B cell (primary cell): ENCODE results near the gene PRUNE2. TPM values are rescaled to one million over a fixed set of nuclear protein-coding genes. Genes with fewer than 3 reads are reported as not detected.

Source experiments
- ATAC-seq: fragments of 200-7000 bp; cut with Tn5 transposase; one replicate; pipeline ENCODE4 v1.10.0; 2021; ENCODE audit warnings: low read depth, mild to moderate bottlenecking, moderate number of reproducible peaks, moderate library complexity
- CTCF ChIA-PET: fragments of 350-600 bp; sonication (Branson Sonifier 250); formaldehyde crosslinking; loops from one replicate; lab custom pipeline; 2021; ENCODE audit warnings: antibody characterized with exemption, inconsistent platforms; lab: Charles Lee
- POLR2A ChIA-PET: fragments of 350-600 bp; sonication (Branson Sonifier 250); formaldehyde crosslinking; loops from one replicate; lab custom pipeline; 2021; ENCODE audit warnings: antibody characterized with exemption; lab: Charles Lee
- DNase-seq: peaks from one replicate; pipeline ENCODE4 v3.0.0; 2013
- H2AFZ ChIP-seq: 2 replicates; pipeline ENCODE4 v1.6.1; 2012; ENCODE audit warnings: mild to moderate bottlenecking, low read depth, low read length; ENCODE audit not compliant: insufficient read depth, poor library complexity, severe bottlenecking
- H3K27ac ChIP-seq, 2 donors: 1 replicate in 1 of 2; 2 replicates in 1 of 2; pipeline ENCODE4 v1.5.1; 2012 to 2013; ENCODE audit warnings: low read length in 2 of 2, mild to moderate bottlenecking in 2 of 2, moderate library complexity in 1 of 2
- H3K27me3 ChIP-seq, 4 experiments: fragments of 200-600 bp in 1 of 4; sonication (generic) in 1 of 4; replicated peaks in 1 of 4; 1 replicate in 2 of 4; 2 replicates in 2 of 4; pipeline versions ENCODE4 v1.6.1 to v1.7.0; 2013 to 2016; ENCODE audit warnings: low read length in 3 of 4, mild to moderate bottlenecking in 2 of 4, mixed read lengths in 1 of 4, moderate library complexity in 1 of 4; ENCODE audit not compliant: insufficient read depth in 4 of 4, control insufficient read depth in 3 of 4; ENCODE audit errors: control extremely low read depth in 1 of 4
- H3K36me3 ChIP-seq, 2 experiments: replicated peaks in 1 of 2; 1 replicate in 1 of 2; 2 replicates in 1 of 2; pipeline versions ENCODE4 v1.6.1 to v1.7.1; 2013; ENCODE audit warnings: low read length in 1 of 2; ENCODE audit not compliant: insufficient read depth in 2 of 2, control insufficient read depth in 1 of 2; ENCODE audit errors: control extremely low read depth in 1 of 2, extremely low read depth in 1 of 2
- H3K4me1 ChIP-seq, 2 donors: fragments of 200-600 bp in 1 of 2; sonication (generic) in 1 of 2; 1 replicate in 1 of 2; 2 replicates in 1 of 2; pipeline versions ENCODE4 v1.5.1 to v1.6.1; 2013 to 2017; ENCODE audit warnings: low read length in 2 of 2; ENCODE audit not compliant: control insufficient read depth in 2 of 2, insufficient read depth in 2 of 2
- H3K4me2 ChIP-seq: replicated peaks from 2 replicates; pipeline ENCODE3; 2012; ENCODE audit warnings: mild to moderate bottlenecking, low read depth, low read length; ENCODE audit not compliant: poor library complexity, severe bottlenecking
- H3K4me3 ChIP-seq, 5 experiments: fragments of 200-600 bp in 1 of 5; sonication (generic) in 1 of 5; 1 replicate in 3 of 5; 2 replicates in 2 of 5; pipeline versions ENCODE4 v1.5.1 to v1.7.0; 2011 to 2016; ENCODE audit warnings: low read length in 4 of 5, mild to moderate bottlenecking in 4 of 5, low read depth in 2 of 5, control low read depth in 1 of 5, moderate library complexity in 1 of 5; ENCODE audit not compliant: insufficient read depth in 1 of 5; ENCODE audit errors: control extremely low read depth in 1 of 5, extremely low read depth in 1 of 5
- H3K79me2 ChIP-seq: fragments of 200-600 bp; sonication (generic); one replicate; pipeline ENCODE4 v1.6.0; 2016; ENCODE audit warnings: low read length; ENCODE audit not compliant: control insufficient read depth, insufficient read depth
- H3K9ac ChIP-seq: fragments of 200-600 bp; sonication (generic); 2 replicates; pipeline ENCODE4 v1.6.1; 2017; ENCODE audit warnings: mild to moderate bottlenecking, low read length, moderate library complexity
- H3K9me3 ChIP-seq, 3 donors: one replicate each; pipeline versions ENCODE4 v1.6.1 to v1.7.1; 2013; ENCODE audit warnings: low read length in 2 of 3; ENCODE audit not compliant: control insufficient read depth in 2 of 3, insufficient read depth in 1 of 3; ENCODE audit errors: control extremely low read depth in 1 of 3
- H4K20me1 ChIP-seq: 2 replicates; pipeline ENCODE4 v1.6.0; 2012; ENCODE audit warnings: mild to moderate bottlenecking, low read length; ENCODE audit not compliant: insufficient read depth, control insufficient read depth, poor library complexity, severe bottlenecking
- H3K27ac Mint-ChIP-seq: one replicate; pipeline ENCODE4 v1.8.0; 2021; ENCODE audit warnings: mixed read lengths
- H3K27me3 Mint-ChIP-seq: one replicate; pipeline ENCODE4 v1.8.0; 2021; ENCODE audit warnings: mixed read lengths
- H3K4me1 Mint-ChIP-seq: one replicate; pipeline ENCODE4 v1.8.0; 2021; ENCODE audit warnings: mixed read lengths
- H3K4me3 Mint-ChIP-seq: one replicate; pipeline ENCODE4 v1.8.0; 2021; ENCODE audit warnings: mixed read lengths
- H3K9me3 Mint-ChIP-seq: one replicate; pipeline ENCODE4 v1.8.0; 2022; ENCODE audit warnings: mixed read lengths; ENCODE audit not compliant: insufficient read depth
- EZH2 ChIP-seq: IDR thresholded peaks from 2 replicates; pipeline ENCODE4 v1.6.1; 2012; ENCODE audit warnings: borderline replicate concordance, low read depth, mild to moderate bottlenecking, moderate library complexity, low read length; ENCODE audit not compliant: insufficient read depth, poor library complexity, severe bottlenecking
- WGBS: methylation state at CpG from one replicate; pipeline ENCODE4 v1.1.5; 2013; ENCODE audit warnings: missing lambda C conversion rate; ENCODE audit not compliant: insufficient coverage; 5-methylcytosine and 5-hydroxymethylcytosine counted together
- intact Hi-C: fragments of 100-400 bp; cut with micrococcal nuclease; formaldehyde crosslinking; loops from one replicate; pipeline ENCODE4 v1.10.0; 2022
- polyA plus RNA-seq: library from polyadenylated mRNA; depleted of rRNA; stranded (reverse); fragments of >200 nt; gene quantifications from 2 replicates; pipeline ENCODE4 v1.2.3, GENCODE V29; 2012
- total RNA-seq, 2 donors: library from RNA; stranded (reverse); fragments of 120-200 nt in 1 of 2; gene quantifications; 1 replicate in 1 of 2; 2 replicates in 1 of 2; pipeline versions ENCODE4 v1.2.3 to v1.2.4, GENCODE V29; 2013 to 2022
- TF ChIP-seq, protein P1 (sequence below): fragments of 200-600 bp; IDR thresholded peaks from one replicate; pipeline ENCODE4 v1.8.0; 2022; ENCODE audit warnings: antibody characterized with exemption, mild to moderate bottlenecking

Gene PRUNE2
- total and polyA plus RNA-seq, 2 donors (not counting 1 experiment from before 2014, with no cell fraction given) = 0.12 TPM; not detected in 1

DNA sequence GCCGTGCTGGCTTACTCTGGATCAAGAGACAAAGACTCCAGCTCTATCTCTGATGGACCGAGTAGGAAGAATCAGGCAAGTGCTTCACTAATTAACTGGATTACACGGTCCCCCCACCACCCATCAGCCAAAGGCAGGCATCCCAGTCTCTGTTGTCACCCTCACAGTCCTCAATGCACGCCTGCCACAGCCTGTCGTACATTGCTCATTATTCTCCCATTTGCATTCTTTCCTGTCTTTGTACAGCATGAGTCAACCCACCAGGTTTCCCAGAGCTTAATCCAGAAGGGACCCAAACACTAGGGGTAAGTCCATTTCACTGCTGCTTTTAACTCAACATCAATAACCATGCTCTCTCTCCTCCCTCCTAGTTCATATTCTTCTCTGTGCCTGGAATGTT lies 97.3 kb downstream of the PRUNE2 start:
- ChIA-PET POLR2A (no interaction called here), CTCF (interaction anchor here (1.9 kb wide), 1 partner anchor 342 kb away, joined by 8 read pairs; no protein-coding TSS in a partner anchor)
- H3K9me3 ChIP-seq = no peaks in the 10 kb centered on the region
- H3K27ac ChIP-seq = no peak overlapping the region
- no peak overlapping the region for H3K4me3 Mint-ChIP-seq
- H3K4me1 ChIP-seq = no peaks in the 10 kb centered on the region
- no peaks in the 10 kb centered on the region for H3K36me3 ChIP-seq
- no peak overlapping the region for H3K9ac ChIP-seq
- H3K79me2 ChIP-seq = no peaks in the 10 kb centered on the region
- no peak overlapping the region for H3K27ac Mint-ChIP-seq
- WGBS = 74% methylated on average over 5 of the region's 5 CpGs
- no peak overlapping the region for H2AFZ ChIP-seq
- TF ChIP-seq, protein P1, sequence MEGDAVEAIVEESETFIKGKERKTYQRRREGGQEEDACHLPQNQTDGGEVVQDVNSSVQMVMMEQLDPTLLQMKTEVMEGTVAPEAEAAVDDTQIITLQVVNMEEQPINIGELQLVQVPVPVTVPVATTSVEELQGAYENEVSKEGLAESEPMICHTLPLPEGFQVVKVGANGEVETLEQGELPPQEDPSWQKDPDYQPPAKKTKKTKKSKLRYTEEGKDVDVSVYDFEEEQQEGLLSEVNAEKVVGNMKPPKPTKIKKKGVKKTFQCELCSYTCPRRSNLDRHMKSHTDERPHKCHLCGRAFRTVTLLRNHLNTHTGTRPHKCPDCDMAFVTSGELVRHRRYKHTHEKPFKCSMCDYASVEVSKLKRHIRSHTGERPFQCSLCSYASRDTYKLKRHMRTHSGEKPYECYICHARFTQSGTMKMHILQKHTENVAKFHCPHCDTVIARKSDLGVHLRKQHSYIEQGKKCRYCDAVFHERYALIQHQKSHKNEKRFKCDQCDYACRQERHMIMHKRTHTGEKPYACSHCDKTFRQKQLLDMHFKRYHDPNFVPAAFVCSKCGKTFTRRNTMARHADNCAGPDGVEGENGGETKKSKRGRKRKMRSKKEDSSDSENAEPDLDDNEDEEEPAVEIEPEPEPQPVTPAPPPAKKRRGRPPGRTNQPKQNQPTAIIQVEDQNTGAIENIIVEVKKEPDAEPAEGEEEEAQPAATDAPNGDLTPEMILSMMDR = no peak
- TF ChIP-seq EZH2 = no peak
- H3K27me3 ChIP-seq = peaks cover 0 to 7% (median 0%) of the 10 kb centered on the region in 4 experiments
- no peak overlapping the region for H3K4me2 ChIP-seq
- DNase-seq = no peak
- no peaks in the 10 kb centered on the region for H3K9me3 Mint-ChIP-seq
- ATAC-seq = no peak
- no peaks in the 10 kb centered on the region for H4K20me1 ChIP-seq
- peaks cover 31% of the 10 kb centered on the region for H3K27me3 Mint-ChIP-seq
- intact Hi-C loops = no loop called here
- no peaks in the 10 kb centered on the region for H3K4me1 Mint-ChIP-seq
- no peak overlapping the region for H3K4me3 ChIP-seq

DNA sequence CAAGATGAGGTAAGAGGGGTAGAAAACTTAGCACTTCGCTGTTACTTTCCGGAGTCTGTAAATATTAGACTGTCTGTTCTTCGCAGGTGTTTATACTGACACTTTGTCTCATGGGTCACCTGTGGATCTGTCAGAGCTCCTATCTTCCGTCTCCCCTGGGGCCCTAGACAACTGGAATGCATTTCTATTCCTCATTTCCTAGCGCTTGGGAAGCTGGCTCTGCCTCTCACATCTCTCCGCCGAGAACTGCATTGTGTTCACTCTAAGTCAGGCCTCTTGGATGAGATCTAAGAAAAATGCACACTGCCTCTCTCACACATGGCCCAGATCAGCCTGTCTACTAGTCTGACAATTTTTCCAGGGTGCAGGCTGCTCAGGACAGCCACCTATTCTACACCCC lies 102.2 kb downstream of the PRUNE2 start:
- Histone ChIP-seq H3K4me3 (no peak overlapping the region), H3K9ac (no peak overlapping the region), H3K27me3 (no peaks in the 10 kb centered on the region), H3K27ac (no peak overlapping the region), H3K9me3 (no peaks in the 10 kb centered on the region), H3K4me2 (no peak overlapping the region), H2AFZ (no peak overlapping the region), H3K79me2 (no peaks in the 10 kb centered on the region), H3K36me3 (no peaks in the 10 kb centered on the region), H4K20me1 (no peaks in the 10 kb centered on the region), H3K4me1 (no peaks in the 10 kb centered on the region)
- DNase-seq = no peak
- no peak overlapping the region for H3K4me3 Mint-ChIP-seq
- POLR2A ChIA-PET = no interaction called here
- no peak overlapping the region for H3K27ac Mint-ChIP-seq
- WGBS = 96% methylated on average over 7 of the region's 7 CpGs
- intact Hi-C loops = no loop called here
- H3K4me1 Mint-ChIP-seq = no peaks in the 10 kb centered on the region
- H3K27me3 Mint-ChIP-seq = peaks cover 18% of the 10 kb centered on the region
- no peaks in the 10 kb centered on the region for H3K9me3 Mint-ChIP-seq
- no peak for ATAC-seq
- TF ChIP-seq, protein P1 = no peak
- TF ChIP-seq EZH2 = no peak
- CTCF ChIA-PET = no interaction called here
